IMR-90 (cell line): Measurements from ENCODE around the gene IKZF3. TPM values are rescaled to one million over a fixed set of nuclear protein-coding genes. Genes with fewer than 3 reads are reported as not detected.

ENCODE experiments used
- ATAC-seq: fragments of 200-7000 bp; cut with Tn5 transposase; 2 replicates; pipeline ENCODE4 v1.9.1; 2020; ENCODE audit warnings: low read depth, mild to moderate bottlenecking, moderate library complexity
- BruUV-seq: library from RNA; stranded (reverse); fragments of 400-500 nt; replicated peaks from 2 replicates; lab custom pipeline; 2021; lab: Mats Ljungman, UMichigan
- CTCF ChIA-PET: fragments of 300-600 bp; formaldehyde crosslinking; extraction: SDS; loops from one replicate; lab custom pipeline; 2021; ENCODE audit warnings: antibody characterized with exemption; lab: Yijun Ruan, JAX
- POLR2A ChIA-PET: fragments of 300-600 bp; sonication (Branson Sonifier 250); formaldehyde crosslinking; loops from one replicate; lab custom pipeline; 2022; ENCODE audit warnings: antibody characterized with exemption; ENCODE audit not compliant: unreplicated experiment; lab: Charles Lee
- DNase-seq: peaks from one replicate; pipeline ENCODE4 v3.0.0; 2013
- H2AFZ ChIP-seq: replicated peaks from 2 replicates; pipeline ENCODE3; 2013; ENCODE audit warnings: low read length, mild to moderate bottlenecking; ENCODE audit not compliant: poor library complexity
- H2AK5ac ChIP-seq: 2 replicates; pipeline ENCODE4 v1.6.1; 2013; ENCODE audit warnings: low read depth, low read length, inconsistent platforms
- H2AK9ac ChIP-seq: replicated peaks from 2 replicates; pipeline ENCODE3; 2013; ENCODE audit warnings: mild to moderate bottlenecking, low read depth, low read length, moderate library complexity; ENCODE audit not compliant: poor library complexity
- H2BK120ac ChIP-seq: 2 replicates; pipeline ENCODE4 v1.6.1; 2013; ENCODE audit warnings: low read depth, low read length, inconsistent platforms
- H2BK15ac ChIP-seq: 3 replicates; pipeline ENCODE4 v1.6.1; 2013; ENCODE audit warnings: low read depth, low read length, inconsistent platforms
- H2BK20ac ChIP-seq: 2 replicates; pipeline ENCODE4 v1.6.1; 2013; ENCODE audit warnings: low read depth, mild to moderate bottlenecking, inconsistent platforms, low read length, moderate library complexity
- H2BK5ac ChIP-seq: 2 replicates; pipeline ENCODE4 v1.6.1; 2013; ENCODE audit warnings: mild to moderate bottlenecking, low read depth, low read length, inconsistent platforms; ENCODE audit not compliant: poor library complexity, severe bottlenecking
- H3K14ac ChIP-seq: replicated peaks from 2 replicates; pipeline ENCODE4 v1.6.1; 2013; ENCODE audit warnings: low read depth, low read length, inconsistent platforms
- H3K18ac ChIP-seq: 2 replicates; pipeline ENCODE4 v1.6.1; 2013; ENCODE audit warnings: low read depth, low read length, control low read depth
- H3K23ac ChIP-seq: 2 replicates; pipeline ENCODE4 v1.6.1; 2013; ENCODE audit warnings: low read depth, low read length, inconsistent platforms
- H3K27ac ChIP-seq: 2 replicates; pipeline ENCODE4 v1.5.1; 2013; ENCODE audit warnings: mild to moderate bottlenecking, control low read depth, low read length; ENCODE audit not compliant: insufficient read depth
- H3K27me3 ChIP-seq: 2 replicates; pipeline ENCODE4 v1.6.1; 2013; ENCODE audit warnings: low read length; ENCODE audit not compliant: control insufficient read depth, insufficient read depth
- H3K36me3 ChIP-seq: 2 replicates; pipeline ENCODE4 v1.6.1; 2013; ENCODE audit warnings: low read length, mixed read lengths; ENCODE audit not compliant: control insufficient read depth, insufficient read depth
- H3K4ac ChIP-seq: 2 replicates; pipeline ENCODE4 v1.6.1; 2013; ENCODE audit warnings: low read depth, low read length, inconsistent platforms
- H3K4me1 ChIP-seq: 2 replicates; pipeline ENCODE4 v1.6.1; 2013; ENCODE audit warnings: low read length, mixed read lengths; ENCODE audit not compliant: control insufficient read depth, insufficient read depth
- H3K4me2 ChIP-seq: 2 replicates; pipeline ENCODE4 v1.6.1; 2013; ENCODE audit warnings: low read depth, mild to moderate bottlenecking, control low read depth, low read length, moderate library complexity
- H3K4me3 ChIP-seq: 2 replicates; pipeline ENCODE4 v1.5.1; 2013; ENCODE audit warnings: low read depth, mild to moderate bottlenecking, control low read depth, low read length, moderate library complexity; ENCODE audit not compliant: insufficient read depth
- H3K56ac ChIP-seq: 2 replicates; pipeline ENCODE4 v1.6.1; 2013; ENCODE audit warnings: low read length, inconsistent platforms; ENCODE audit not compliant: insufficient read depth; ENCODE audit errors: extremely low read depth
- H3K79me1 ChIP-seq, 2 experiments: 2 replicates each; pipeline ENCODE4 v1.6.1; 2013; ENCODE audit warnings: low read length in 2 of 2, inconsistent platforms in 1 of 2, low read depth in 1 of 2
- H3K9ac ChIP-seq: 2 replicates; pipeline ENCODE4 v1.6.1; 2013; ENCODE audit warnings: low read depth, low read length, control low read depth
- H3K9me1 ChIP-seq: 2 replicates; pipeline ENCODE4 v1.6.1; 2013; ENCODE audit warnings: low read length, inconsistent platforms; ENCODE audit not compliant: insufficient read depth
- H3K9me3 ChIP-seq: 2 replicates; pipeline ENCODE4 v1.6.1; 2013; ENCODE audit warnings: low read length; ENCODE audit not compliant: control insufficient read depth, insufficient read depth
- H4K20me1 ChIP-seq: 2 replicates; pipeline ENCODE4 v1.6.1; 2013; ENCODE audit warnings: low read length, inconsistent platforms; ENCODE audit not compliant: insufficient read depth
- H4K5ac ChIP-seq: 2 replicates; pipeline ENCODE4 v1.6.1; 2013; ENCODE audit warnings: mild to moderate bottlenecking, low read depth, low read length, control low read depth
- H4K8ac ChIP-seq, 2 experiments: 2 replicates each; pipeline ENCODE4 v1.6.1; 2013; ENCODE audit warnings: low read depth in 2 of 2, low read length in 2 of 2, control low read depth in 1 of 2, inconsistent platforms in 1 of 2
- H4K91ac ChIP-seq: 2 replicates; pipeline ENCODE4 v1.6.1; 2013; ENCODE audit warnings: low read depth, low read length, inconsistent platforms; ENCODE audit not compliant: insufficient read depth
- CEBPB ChIP-seq: IDR thresholded peaks from 2 replicates; pipeline ENCODE4 v1.6.1; 2012; ENCODE audit warnings: low read depth, low read length, improper control_type of control experiment
- CTCF ChIP-seq: conservative IDR thresholded peaks from 2 replicates; pipeline ENCODE4 v1.5.1; 2012; ENCODE audit warnings: mild to moderate bottlenecking, low read depth, low read length, improper control_type of control experiment
- ELK1 ChIP-seq: fragments of 150-350 bp; IDR thresholded peaks from 2 replicates; pipeline ENCODE4 v1.6.1; 2016; ENCODE audit warnings: low read depth, mild to moderate bottlenecking, low read length, moderate library complexity, borderline replicate concordance
- MAZ ChIP-seq: IDR thresholded peaks from 2 replicates; pipeline ENCODE4 v1.6.1; 2012; ENCODE audit warnings: low read depth, mild to moderate bottlenecking, low read length, improper control_type of control experiment, moderate library complexity, borderline replicate concordance
- MXI1 ChIP-seq: IDR thresholded peaks from 2 replicates; pipeline ENCODE4 v1.6.1; 2012; ENCODE audit warnings: low read depth, mild to moderate bottlenecking, low read length, moderate library complexity, borderline replicate concordance
- NFE2L2 ChIP-seq: fragments of 150-350 bp; IDR thresholded peaks from 2 replicates; pipeline ENCODE4 v1.6.1; 2016; ENCODE audit warnings: low read depth, mild to moderate bottlenecking, low read length
- POLR2A ChIP-seq: IDR thresholded peaks from 2 replicates; pipeline ENCODE4 v1.6.1; 2012; ENCODE audit warnings: mild to moderate bottlenecking, low read depth, low read length
- RAD21 ChIP-seq: IDR thresholded peaks from 2 replicates; pipeline ENCODE4 v1.6.1; 2012; ENCODE audit warnings: low read length, improper control_type of control experiment
- RCOR1 ChIP-seq: IDR thresholded peaks from 2 replicates; pipeline ENCODE4 v1.6.1; 2012; ENCODE audit warnings: mild to moderate bottlenecking, low read length, improper control_type of control experiment; ENCODE audit not compliant: insufficient replicate concordance
- RFX5 ChIP-seq: IDR thresholded peaks from 2 replicates; pipeline ENCODE4 v1.8.0; 2012; ENCODE audit warnings: low read depth, mild to moderate bottlenecking, low read length, moderate library complexity
- SMC3 ChIP-seq: fragments of 150-350 bp; IDR thresholded peaks from 2 replicates; pipeline ENCODE4 v1.6.1; 2016; ENCODE audit warnings: low read depth, mild to moderate bottlenecking, antibody characterized with exemption, low read length, moderate library complexity
- USF2 ChIP-seq: fragments of 150-350 bp; IDR thresholded peaks from 2 replicates; pipeline ENCODE4 v1.6.1; 2017; ENCODE audit warnings: mild to moderate bottlenecking, antibody characterized with exemption, low read length, low read depth
- WGBS, 2 experiments: methylation state at CpG; one replicate each; pipeline versions ENCODE4 v1.1.5 to v1.1.7; 2013; ENCODE audit warnings: missing lambda C conversion rate in 2 of 2; ENCODE audit not compliant: insufficient read length in 1 of 2; ENCODE audit errors: extremely low coverage in 2 of 2; 5-methylcytosine and 5-hydroxymethylcytosine counted together
- dilution Hi-C: fragments of 300-500 bp; cut with HindIII; formaldehyde crosslinking; loops from one replicate; pipeline ENCODE4 v1.14.3; 2018; ENCODE audit warnings: low sequenced_read_pairs; ENCODE audit not compliant: unreplicated experiment
- in situ Hi-C: fragments of 300-500 bp; cut with MboI; formaldehyde crosslinking; loops from 3 replicates; pipeline ENCODE4 v1.14.3; 2019; ENCODE audit warnings: low sequenced_read_pairs, inconsistent platforms, mixed read lengths
- intact Hi-C: fragments of 100-400 bp; cut with micrococcal nuclease; formaldehyde crosslinking; loops from 2 replicates; pipeline ENCODE4 v1.10.0; 2022
- polyA plus RNA-seq, 3 experiments: library from polyadenylated mRNA; depleted of rRNA; stranded (reverse); fragments of >200 nt; gene quantifications; 2 replicates each; pipeline ENCODE4 v1.2.3, GENCODE V29; 2012; ENCODE audit warnings: low replicate concordance in 1 of 3
- total RNA-seq: library from RNA; depleted of rRNA; stranded (reverse); fragments of >200 nt; gene quantifications from 2 replicates; pipeline ENCODE4 v1.2.3, GENCODE V29; 2012

Gene IKZF3
- total and polyA plus RNA-seq, 2 of the 4 experiments (the other 2 are of a cell fraction) = not detected

- no peak overlapping the region for H3K23ac ChIP-seq
- no peak overlapping the region for H4K8ac ChIP-seq
- no peak overlapping the region for H3K27ac ChIP-seq
- no peak overlapping the region for H3K4ac ChIP-seq
- no peaks in the 10 kb centered on the region for H4K20me1 ChIP-seq
- no peak overlapping the region for H3K14ac ChIP-seq
- H2BK5ac ChIP-seq = no peak overlapping the region
- no peaks in the 10 kb centered on the region for H3K79me1 ChIP-seq
- 75% methylated on average over 2 of the region's 4 CpGs; no CpG with 5 or more reads in 1 of the 2 experiments for WGBS, 2 experiments
- H3K9ac ChIP-seq = no peak overlapping the region
- no peak overlapping the region for H2BK20ac ChIP-seq
- no peak overlapping the region for H2AFZ ChIP-seq
- no TSS peak for BruUV-seq
- intact Hi-C loops (loop anchor here (5.0 kb wide), 1 partner anchor 42 kb away; no protein-coding TSS in a partner anchor), in situ Hi-C loops (no loop called here), dilution Hi-C loops (no loop called here)
- TF ChIP-seq NFE2L2 (no peak), ELK1 (no peak), CEBPB (no peak), RFX5 (no peak), RCOR1 (no peak), USF2 (no peak), CTCF (no peak), RAD21 (no peak), POLR2A (no peak), MXI1 (no peak), MAZ (no peak), SMC3 (no peak)
- no peak overlapping the region for H2AK9ac ChIP-seq
- no peak overlapping the region for H4K91ac ChIP-seq
- H3K27me3 ChIP-seq = peaks cover 36% of the 10 kb centered on the region
- ChIA-PET CTCF (no interaction called here), POLR2A (no interaction called here)
- DNase-seq (no peak), ATAC-seq (no peak)
- no peaks in the 10 kb centered on the region for H3K9me3 ChIP-seq
- H4K5ac ChIP-seq = no peak overlapping the region
- no peak overlapping the region for H3K4me3 ChIP-seq
- H3K18ac ChIP-seq = no peak overlapping the region
- H2BK15ac ChIP-seq = no peak overlapping the region
- H3K4me1 ChIP-seq = no peaks in the 10 kb centered on the region
- no peaks in the 10 kb centered on the region for H3K9me1 ChIP-seq
- no peaks in the 10 kb centered on the region for H3K36me3 ChIP-seq
- no peak overlapping the region for H3K56ac ChIP-seq
- no peak overlapping the region for H3K4me2 ChIP-seq
- H2BK120ac ChIP-seq = no peak overlapping the region
- H2AK5ac ChIP-seq = no peak overlapping the region
These were observed 59.3 kb downstream of the IKZF3 start for GRCh38 chr17:39804839-39805238.
